ENCODE data around the gene KRT15.

GRCh38 chr17:41531993-41532392, 13.3 kb upstream of the KRT15 start:
- TF ChIP-seq CTCF (IDR thresholded peaks at IDR 0.05) (no peak), POLR2A (IDR thresholded peaks at IDR 0.05) (no peak)
